GM19452 (cell line): ENCODE measurements around the gene CTNNA2.

Experiments
- ATAC-seq: cut with Tn5 transposase; IDR thresholded peaks from one replicate; pipeline ENCODE4 v1.9.1; 2021; ENCODE audit not compliant: unreplicated experiment

The CTNNA2 gene

DNA sequence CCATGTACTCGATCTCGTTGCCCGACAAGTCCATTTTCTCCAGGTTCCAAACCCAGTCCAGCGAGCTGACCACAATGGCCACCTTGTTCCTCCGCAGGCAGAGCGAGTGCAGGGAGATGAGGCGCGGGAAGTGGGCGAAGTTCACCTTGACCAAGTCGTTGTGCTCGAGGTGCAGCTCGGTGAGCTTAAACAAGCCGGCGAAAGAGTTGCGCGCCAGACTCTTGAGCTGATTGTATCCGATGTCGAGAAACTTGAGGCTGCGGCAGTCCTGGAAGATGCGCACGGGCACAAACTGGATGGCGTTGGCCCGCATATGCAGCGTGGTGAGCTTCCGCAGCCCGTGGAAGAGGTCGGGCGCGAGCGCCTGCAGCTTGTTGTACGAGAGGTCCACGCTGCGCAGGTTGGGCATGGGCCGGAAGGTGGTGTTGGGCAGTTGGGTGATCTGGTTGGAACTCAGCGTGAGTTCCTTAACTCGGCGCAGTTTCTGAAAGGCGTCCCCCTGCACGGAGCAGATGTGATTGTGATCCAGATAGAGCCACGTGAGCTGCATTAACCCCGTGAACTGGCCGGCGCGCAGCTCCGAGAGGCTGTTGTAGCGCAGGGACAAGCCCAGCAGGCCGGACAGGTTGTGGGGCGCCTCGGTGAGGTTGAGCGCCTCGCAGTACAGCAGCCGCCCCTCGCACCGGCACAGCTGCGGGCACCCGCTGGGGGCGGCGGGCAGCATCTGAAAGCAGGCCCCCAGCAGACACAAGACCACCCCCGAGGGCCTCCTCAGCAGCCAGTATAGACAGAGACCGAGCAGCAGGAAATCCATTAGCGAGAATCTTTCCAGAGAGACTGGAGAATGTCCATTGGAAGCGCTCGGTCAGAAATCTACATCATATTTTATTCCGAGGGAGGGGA is 790.4 kb downstream of the CTNNA2 start:
- ATAC-seq, result no peak

- ATAC-seq, result no peak
These were observed 791.3 kb downstream of the CTNNA2 start, which contains the start of gene LRRTM1 for GRCh38 chr2:80303909-80304837. TSS of gene LRRTM1 (minus strand) at chr2:80304752. CDS start at chr2:80303819, 933 bp downstream.

- no peak for ATAC-seq
These were observed 798.5 kb downstream of the CTNNA2 start for GRCh38 chr2:80311304-80311703.

GRCh38 chr2:80312282-80312839 is 799.5 kb downstream of the CTNNA2 start:
- no peak for ATAC-seq

GRCh38 chr2:80322311-80322920 is 809.6 kb downstream of the CTNNA2 start:
- no peak for ATAC-seq

DNA sequence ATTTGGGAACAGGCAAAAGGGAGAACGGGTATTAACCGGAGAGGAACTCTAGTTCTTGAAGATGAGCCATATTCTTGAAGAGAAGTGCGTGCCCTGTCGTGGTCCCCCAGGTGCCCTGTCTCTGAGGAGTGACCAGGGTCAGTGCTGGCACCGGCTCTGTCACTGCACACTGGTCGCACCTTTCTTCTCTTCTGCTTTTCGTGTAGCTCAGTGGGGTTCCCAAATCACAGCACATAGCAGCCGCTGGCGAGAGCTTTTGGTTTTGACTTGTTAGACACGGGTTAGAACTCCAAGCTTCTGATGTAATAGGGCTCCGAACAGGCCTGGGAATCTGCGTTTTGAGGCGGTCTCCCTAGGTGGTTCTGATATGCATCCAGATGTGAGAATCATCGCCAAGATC is 810.1 kb downstream of the CTNNA2 start:
- no peak for ATAC-seq

GRCh38 chr2:80323610-80324009 is 810.8 kb downstream of the CTNNA2 start:
- no peak for ATAC-seq

DNA sequence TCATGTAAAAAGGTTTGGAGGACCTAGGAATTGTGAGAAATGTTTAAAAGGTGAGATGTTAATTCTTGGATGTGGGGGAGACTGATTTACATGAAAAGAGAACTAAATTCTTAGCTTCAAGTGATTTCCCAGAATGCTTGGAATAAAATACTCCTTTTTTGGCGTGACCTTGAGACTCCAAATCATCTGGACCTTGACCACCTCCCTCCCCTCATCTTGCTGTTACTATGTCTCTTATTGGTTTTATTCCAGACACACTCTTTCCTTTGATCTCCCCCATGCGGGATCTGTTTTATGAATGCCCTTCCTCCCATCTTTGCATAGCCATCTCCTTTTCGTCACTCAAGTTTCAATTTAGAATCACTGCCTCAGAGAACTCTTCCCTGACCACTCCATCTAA is 811.7 kb downstream of the CTNNA2 start:
- ATAC-seq, result no peak

DNA sequence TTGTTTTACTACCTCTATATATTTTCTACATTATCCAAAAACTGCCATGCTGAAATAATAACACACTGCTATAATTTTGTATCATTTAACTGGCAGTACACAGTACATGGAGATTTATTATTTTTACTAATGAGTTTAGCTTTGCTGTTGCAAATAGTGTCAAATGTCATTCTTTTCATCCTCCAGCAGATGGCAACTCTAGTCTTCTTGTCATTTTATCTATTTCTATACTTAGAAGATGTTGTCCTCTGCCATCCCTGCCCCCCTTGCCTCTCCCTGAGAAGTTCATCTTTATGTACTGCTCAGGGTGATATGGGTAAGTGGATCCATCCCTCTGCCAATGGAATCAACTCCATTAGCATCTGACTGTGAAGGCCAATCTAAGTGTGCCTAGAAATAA is 813.4 kb downstream of the CTNNA2 start:
- no peak for ATAC-seq

- ATAC-seq, result no peak
These were observed 814.0 kb downstream of the CTNNA2 start for GRCh38 chr2:80326861-80327260.

GRCh38 chr2:80328159-80328571 is 815.3 kb downstream of the CTNNA2 start:
- no peak for ATAC-seq

- no peak for ATAC-seq
These were observed 816.6 kb downstream of the CTNNA2 start for GRCh38 chr2:80329491-80329890.

- ATAC-seq, result no peak
These were observed 817.9 kb downstream of the CTNNA2 start for GRCh38 chr2:80330527-80331450.

- ATAC-seq, result no peak
These were observed 821.0 kb downstream of the CTNNA2 start for GRCh38 chr2:80333886-80334285.

DNA sequence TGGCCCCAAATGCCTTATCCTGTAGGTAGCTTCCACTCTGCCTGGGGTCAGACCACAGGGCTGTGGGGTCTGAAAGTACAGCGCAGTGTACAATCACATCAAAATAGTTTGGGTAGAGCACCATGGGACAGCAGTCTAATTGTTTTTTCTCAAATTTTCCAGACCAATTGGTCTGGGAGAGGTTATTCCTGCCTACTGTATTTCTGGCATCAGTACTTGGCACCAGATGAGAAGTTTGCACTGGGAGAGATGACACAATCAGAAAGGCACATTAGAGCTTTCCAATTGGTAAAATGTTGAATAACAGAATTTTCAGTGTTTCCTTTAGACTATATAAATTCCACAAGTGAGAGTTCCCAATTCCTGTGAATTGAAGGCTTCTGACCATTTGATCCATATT is 822.6 kb downstream of the CTNNA2 start:
- no peak for ATAC-seq

- no peak for ATAC-seq
These were observed 825.9 kb downstream of the CTNNA2 start for GRCh38 chr2:80338794-80339193.

GRCh38 chr2:80340022-80340421 is 827.2 kb downstream of the CTNNA2 start:
- ATAC-seq, result no peak

DNA sequence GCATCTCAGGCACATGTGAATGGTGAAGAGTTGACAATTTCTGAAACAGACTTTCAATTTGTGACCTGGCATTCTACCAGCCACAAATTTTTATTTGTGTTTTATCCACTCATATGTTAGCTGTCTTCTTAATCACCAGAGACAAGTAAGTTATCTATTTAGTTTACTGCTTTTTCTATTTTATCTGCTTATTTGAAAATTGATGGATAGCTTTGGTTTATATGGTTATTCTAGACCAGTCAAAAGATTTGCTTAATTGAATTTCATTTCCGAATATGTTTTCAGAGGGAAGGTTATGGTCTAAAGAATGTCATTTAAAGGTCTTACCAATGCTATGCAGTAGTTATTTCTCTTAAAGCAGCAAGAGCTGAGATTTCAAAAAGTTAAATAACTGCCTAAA is 835.2 kb downstream of the CTNNA2 start:
- ATAC-seq, result no peak

GRCh38 chr2:80348953-80349352 is 836.1 kb downstream of the CTNNA2 start:
- no peak for ATAC-seq

- ATAC-seq, result no peak
These were observed 838.4 kb downstream of the CTNNA2 start for GRCh38 chr2:80351231-80351630.
